GM12878 (cell line): ENCODE results near the gene KIFC1. TPM values are rescaled to one million over a fixed set of nuclear protein-coding genes. Genes with fewer than 3 reads are reported as not detected.

Source experiments
- ATAC-seq: fragments of 200-7000 bp; cut with Tn5 transposase; 3 replicates; pipeline ENCODE4 v1.9.1; 2020; ENCODE audit warnings: mild to moderate bottlenecking, moderate library complexity
- BruUV-seq: library from RNA; stranded (reverse); fragments of 400-500 nt; replicated peaks from 2 replicates; lab custom pipeline; 2021; lab: Mats Ljungman, UMichigan
- CTCF ChIA-PET: fragments of 300-600 bp; sonication (Branson Sonifier 250); formaldehyde crosslinking; extraction: SDS; loops from one replicate; lab custom pipeline; 2021; ENCODE audit warnings: inconsistent platforms; lab: Yijun Ruan, JAX
- POLR2A ChIA-PET: fragments of 350-600 bp; formaldehyde crosslinking; extraction: SDS; loops from one replicate; lab custom pipeline; 2021; ENCODE audit warnings: inconsistent platforms; lab: Charles Lee
- RAD21 ChIA-PET: fragments of 300-600 bp; sonication (Branson Sonifier 250); formaldehyde crosslinking; loops from one replicate; lab custom pipeline; 2023; ENCODE audit warnings: antibody characterized with exemption; ENCODE audit not compliant: unreplicated experiment; lab: Charles Lee
- SMC1A ChIA-PET: fragments of 300-600 bp; sonication (Branson Sonifier 250); formaldehyde crosslinking; loops from one replicate; lab custom pipeline; 2023; ENCODE audit not compliant: unreplicated experiment, uncharacterized antibody; lab: Charles Lee
- DNase-seq: peaks from one replicate; pipeline ENCODE4 v3.0.0-alpha.2; 2011; ENCODE audit warnings: low read depth, low spot score
- FAIRE-seq: peaks from 3 replicates; lab custom pipeline; 2011; peaks lifted over from hg19 to GRCh38; lab: Jason Lieb, UNC
- H2AFZ ChIP-seq: 2 replicates; pipeline ENCODE4 v1.6.0; 2011; ENCODE audit warnings: low read depth, low read length, control low read depth; ENCODE audit not compliant: control insufficient read depth
- H3K27ac ChIP-seq: 2 replicates; pipeline ENCODE4 v1.5.1; 2011; ENCODE audit warnings: control low read depth; ENCODE audit not compliant: control insufficient read depth, insufficient read depth
- H3K27me3 ChIP-seq, 2 experiments: replicated peaks in 1 of 2; 2 replicates each; pipeline versions ENCODE4 v1.6.0 to v1.6.1; 2011; ENCODE audit warnings: low read length in 1 of 2; ENCODE audit not compliant: control insufficient read depth in 2 of 2, insufficient read depth in 2 of 2
- H3K36me3 ChIP-seq, 2 experiments: 2 replicates each; pipeline ENCODE4 v1.5.1; 2011; ENCODE audit warnings: low read length in 1 of 2; ENCODE audit not compliant: control insufficient read depth in 2 of 2, insufficient read depth in 2 of 2
- H3K4me1 ChIP-seq: 2 replicates; pipeline ENCODE4 v1.6.1; 2011; ENCODE audit warnings: mild to moderate bottlenecking, low read length, moderate library complexity, mixed read lengths; ENCODE audit not compliant: control insufficient read depth, insufficient read depth
- H3K4me2 ChIP-seq: 2 replicates; pipeline ENCODE4 v1.6.0; 2011; ENCODE audit warnings: control low read depth; ENCODE audit not compliant: control insufficient read depth, insufficient read depth
- H3K4me3 ChIP-seq: fragments of 200-600 bp; sonication (generic); 2 replicates; pipeline ENCODE4 v1.5.1; 2016
- H3K79me2 ChIP-seq: 2 replicates; pipeline ENCODE4 v1.6.0; 2011; ENCODE audit warnings: low read length; ENCODE audit not compliant: control insufficient read depth, insufficient read depth
- H3K9ac ChIP-seq: 2 replicates; pipeline ENCODE4 v1.8.0; 2011; ENCODE audit warnings: low read length, control low read depth, mixed read lengths; ENCODE audit not compliant: control insufficient read depth, insufficient read depth
- H3K9me3 ChIP-seq: replicated peaks from 3 replicates; pipeline ENCODE4 v1.5.1; 2011; ENCODE audit warnings: mild to moderate bottlenecking, low read length; ENCODE audit not compliant: control insufficient read depth, insufficient read depth
- H4K20me1 ChIP-seq: 2 replicates; pipeline ENCODE4 v1.6.0; 2011; ENCODE audit not compliant: control insufficient read depth, insufficient read depth
- EED ChIP-seq: sonication (generic); IDR thresholded peaks from 2 replicates; pipeline ENCODE4 v1.6.1; 2016; ENCODE audit warnings: antibody characterized with exemption, low read depth
- KDM1A ChIP-seq: fragments of 200-600 bp; sonication (generic); IDR thresholded peaks from 2 replicates; pipeline ENCODE4 v1.6.1; 2016; ENCODE audit warnings: borderline replicate concordance
- MTA2 ChIP-seq: fragments of 450-650 bp; IDR thresholded peaks from 2 replicates; pipeline ENCODE4 v1.6.1; 2016; ENCODE audit warnings: low read depth, mild to moderate bottlenecking, moderate library complexity
- SREBF2 ChIP-seq: IDR thresholded peaks from 2 replicates; pipeline ENCODE4 v1.6.1; 2012; ENCODE audit warnings: mild to moderate bottlenecking, low read length
- ZNF207 ChIP-seq: fragments of 450-650 bp; IDR thresholded peaks from 2 replicates; pipeline ENCODE4 v1.6.1; 2014; ENCODE audit warnings: antibody characterized with exemption, mild to moderate bottlenecking, borderline replicate concordance
- ZNF274 ChIP-seq: IDR thresholded peaks from one replicate; pipeline ENCODE4 v1.8.0; 2011; ENCODE audit not compliant: insufficient read length, insufficient read depth
- WGBS: methylation state at CpG from one replicate; pipeline ENCODE4 v1.1.6; 2016; ENCODE audit warnings: low lambda C conversion rate; ENCODE audit not compliant: insufficient replicate concordance, insufficient coverage; ENCODE audit errors: missing lambda C conversion rate; 5-methylcytosine and 5-hydroxymethylcytosine counted together
- in situ Hi-C: fragments of 300-500 bp; cut with MboI; formaldehyde crosslinking; loops from 9 replicates; pipeline ENCODE4 v1.14.3; 2018; ENCODE audit warnings: mixed read lengths
- intact Hi-C: fragments of 100-400 bp; cut with micrococcal nuclease; formaldehyde crosslinking; loops from one replicate; pipeline ENCODE4 v1.14.2; 2022; ENCODE audit not compliant: unreplicated experiment
- polyA plus RNA-seq, 11 experiments: library from polyadenylated mRNA; depleted of rRNA in 4 of 11; unstranded in 6 of 11; stranded (reverse) in 5 of 11; fragments of >200 nt; fragmentation: Nextera tagmentation in 4 of 11; fragmentation: Illumina TruSeq in 1 of 11; extraction: Ambion mirVana in 4 of 11; extraction: Trizol in 1 of 11; gene quantifications; 1 replicate in 1 of 11; 2 replicates in 10 of 11; pipeline versions ENCODE4 v1.2.1 to v1.2.3, GENCODE V29; 2011 to 2016; ENCODE audit warnings: inconsistent platforms in 2 of 11, missing spikeins in 2 of 11, low read depth in 1 of 11
- total RNA-seq, 4 experiments: library from RNA; depleted of rRNA in 3 of 4; stranded (reverse); fragments of >200 nt in 3 of 4; fragmentation: Illumina TruSeq in 1 of 4; extraction: Trizol in 1 of 4; gene quantifications; 2 replicates each; pipeline versions ENCODE4 v1.2.1 to v1.2.3, GENCODE V29; 2013 to 2021
- TF ChIP-seq, protein P1 (sequence below): fragments of 450-650 bp; IDR thresholded peaks from 2 replicates; pipeline ENCODE4 v1.6.1; 2017; ENCODE audit warnings: mild to moderate bottlenecking, moderate library complexity
- TF ChIP-seq, protein P2 (sequence below), 3 experiments: IDR thresholded peaks in 2 of 3; conservative IDR thresholded peaks in 1 of 3; 2 replicates each; pipeline ENCODE4 v1.5.1; 2011; ENCODE audit warnings: low read depth in 3 of 3, low read length in 3 of 3, mild to moderate bottlenecking in 3 of 3, control low read depth in 2 of 3, moderate library complexity in 2 of 3, inconsistent platforms in 1 of 3, mixed read lengths in 1 of 3; ENCODE audit not compliant: control insufficient read depth in 2 of 3, insufficient read depth in 1 of 3; ENCODE audit errors: extremely low read depth in 1 of 3

KIFC1 gene
- total and polyA plus RNA-seq, 10 of the 15 experiments (the other 5 are each of a cell fraction or from before 2014, with no cell fraction given) = 1.8 to 87.4 (median 54.4) TPM

DNA sequence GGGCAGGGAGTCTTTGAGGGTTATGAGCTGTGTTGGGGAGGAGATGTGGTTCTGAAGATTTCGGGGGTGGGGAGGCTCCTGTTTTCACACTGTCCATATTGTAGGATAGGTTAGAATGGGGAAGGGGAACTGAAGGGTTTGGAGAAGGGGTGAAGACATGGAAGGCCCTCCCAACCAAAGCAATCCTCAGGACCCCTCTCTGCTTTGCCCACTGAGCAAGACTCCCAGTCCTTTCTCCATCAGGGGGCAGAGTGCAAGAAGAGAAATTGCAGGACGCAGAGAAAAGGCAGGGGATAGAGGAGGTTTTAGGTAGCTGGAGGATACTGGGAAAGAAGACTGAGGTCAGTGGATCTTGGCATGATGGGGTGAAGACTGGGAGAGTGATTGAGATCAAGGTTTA is 32.2 kb downstream of the KIFC1 start:
- H3K27me3 ChIP-seq = no peaks in the 10 kb centered on the region; a peak in 2 of 4 replicates
- H3K4me3 ChIP-seq = no peak overlapping the region
- no peaks in the 10 kb centered on the region for H3K9me3 ChIP-seq
- DNase-seq (no peak), FAIRE-seq (no peak), ATAC-seq (no peak)
- H3K9ac ChIP-seq = no peak overlapping the region
- CTCF ChIA-PET = interaction anchor here (1.2 kb wide), 2 partner anchors 10 to 106 kb away, joined by 3 read pairs; partner anchors contain the start of gene ZBTB22
- peaks cover 28% of the 10 kb centered on the region for H3K4me1 ChIP-seq
- H2AFZ ChIP-seq = no peak overlapping the region
- no peak for TF ChIP-seq MTA2
- TF ChIP-seq SREBF2 = no peak
- TF ChIP-seq KDM1A = no peak
- TF ChIP-seq, protein P1, sequence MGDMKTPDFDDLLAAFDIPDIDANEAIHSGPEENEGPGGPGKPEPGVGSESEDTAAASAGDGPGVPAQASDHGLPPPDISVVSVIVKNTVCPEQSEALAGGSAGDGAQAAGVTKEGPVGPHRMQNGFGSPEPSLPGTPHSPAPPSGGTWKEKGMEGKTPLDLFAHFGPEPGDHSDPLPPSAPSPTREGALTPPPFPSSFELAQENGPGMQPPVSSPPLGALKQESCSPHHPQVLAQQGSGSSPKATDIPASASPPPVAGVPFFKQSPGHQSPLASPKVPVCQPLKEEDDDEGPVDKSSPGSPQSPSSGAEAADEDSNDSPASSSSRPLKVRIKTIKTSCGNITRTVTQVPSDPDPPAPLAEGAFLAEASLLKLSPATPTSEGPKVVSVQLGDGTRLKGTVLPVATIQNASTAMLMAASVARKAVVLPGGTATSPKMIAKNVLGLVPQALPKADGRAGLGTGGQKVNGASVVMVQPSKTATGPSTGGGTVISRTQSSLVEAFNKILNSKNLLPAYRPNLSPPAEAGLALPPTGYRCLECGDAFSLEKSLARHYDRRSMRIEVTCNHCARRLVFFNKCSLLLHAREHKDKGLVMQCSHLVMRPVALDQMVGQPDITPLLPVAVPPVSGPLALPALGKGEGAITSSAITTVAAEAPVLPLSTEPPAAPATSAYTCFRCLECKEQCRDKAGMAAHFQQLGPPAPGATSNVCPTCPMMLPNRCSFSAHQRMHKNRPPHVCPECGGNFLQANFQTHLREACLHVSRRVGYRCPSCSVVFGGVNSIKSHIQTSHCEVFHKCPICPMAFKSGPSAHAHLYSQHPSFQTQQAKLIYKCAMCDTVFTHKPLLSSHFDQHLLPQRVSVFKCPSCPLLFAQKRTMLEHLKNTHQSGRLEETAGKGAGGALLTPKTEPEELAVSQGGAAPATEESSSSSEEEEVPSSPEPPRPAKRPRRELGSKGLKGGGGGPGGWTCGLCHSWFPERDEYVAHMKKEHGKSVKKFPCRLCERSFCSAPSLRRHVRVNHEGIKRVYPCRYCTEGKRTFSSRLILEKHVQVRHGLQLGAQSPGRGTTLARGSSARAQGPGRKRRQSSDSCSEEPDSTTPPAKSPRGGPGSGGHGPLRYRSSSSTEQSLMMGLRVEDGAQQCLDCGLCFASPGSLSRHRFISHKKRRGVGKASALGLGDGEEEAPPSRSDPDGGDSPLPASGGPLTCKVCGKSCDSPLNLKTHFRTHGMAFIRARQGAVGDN = no peak
- no peak for TF ChIP-seq EED
- TF ChIP-seq ZNF274 = no peak
- TF ChIP-seq ZNF207 = no peak
- TF ChIP-seq, protein P2, sequence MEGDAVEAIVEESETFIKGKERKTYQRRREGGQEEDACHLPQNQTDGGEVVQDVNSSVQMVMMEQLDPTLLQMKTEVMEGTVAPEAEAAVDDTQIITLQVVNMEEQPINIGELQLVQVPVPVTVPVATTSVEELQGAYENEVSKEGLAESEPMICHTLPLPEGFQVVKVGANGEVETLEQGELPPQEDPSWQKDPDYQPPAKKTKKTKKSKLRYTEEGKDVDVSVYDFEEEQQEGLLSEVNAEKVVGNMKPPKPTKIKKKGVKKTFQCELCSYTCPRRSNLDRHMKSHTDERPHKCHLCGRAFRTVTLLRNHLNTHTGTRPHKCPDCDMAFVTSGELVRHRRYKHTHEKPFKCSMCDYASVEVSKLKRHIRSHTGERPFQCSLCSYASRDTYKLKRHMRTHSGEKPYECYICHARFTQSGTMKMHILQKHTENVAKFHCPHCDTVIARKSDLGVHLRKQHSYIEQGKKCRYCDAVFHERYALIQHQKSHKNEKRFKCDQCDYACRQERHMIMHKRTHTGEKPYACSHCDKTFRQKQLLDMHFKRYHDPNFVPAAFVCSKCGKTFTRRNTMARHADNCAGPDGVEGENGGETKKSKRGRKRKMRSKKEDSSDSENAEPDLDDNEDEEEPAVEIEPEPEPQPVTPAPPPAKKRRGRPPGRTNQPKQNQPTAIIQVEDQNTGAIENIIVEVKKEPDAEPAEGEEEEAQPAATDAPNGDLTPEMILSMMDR (IDR thresholded peaks at IDR 0.05 in 2 of 3, conservative IDR thresholded peaks at IDR 0.05 in 1 of 3; ENCODE audit: control insufficient read depth in 2 of 3, extremely low read depth in 1 of 3, insufficient read depth in 1 of 3, low read depth in 3 of 3, low read length in 3 of 3) = no peak
- no peaks in the 10 kb centered on the region for H3K36me3 ChIP-seq
- SMC1A ChIA-PET = no interaction called here
- H4K20me1 ChIP-seq = no peaks in the 10 kb centered on the region
- no TSS peak for BruUV-seq
- in situ Hi-C loops (no loop called here), intact Hi-C loops (no loop called here)
- no peak overlapping the region for H3K4me2 ChIP-seq
- POLR2A ChIA-PET = no interaction called here
- 92% methylated on average over 2 of the region's 2 CpGs for WGBS
- RAD21 ChIA-PET = no interaction called here
- peaks cover 1% of the 10 kb centered on the region; the same call in 1 of the 2 replicates for H3K79me2 ChIP-seq
- H3K27ac ChIP-seq = no peak overlapping the region
